PC-9 (cell line): Measurements from ENCODE around the gene SCRN2.

Source experiments
- EZH2 ChIP-seq: fragments of 200-600 bp; sonication (generic); IDR thresholded peaks from 2 replicates; pipeline ENCODE4 v1.8.0; 2017; ENCODE audit warnings: antibody characterized with exemption, low read depth
- TF ChIP-seq, protein P1 (sequence below): fragments of 200-600 bp; sonication (generic); conservative IDR thresholded peaks from 2 replicates; pipeline ENCODE4 v1.6.1; 2017; ENCODE audit warnings: mixed run types, antibody characterized with exemption, mild to moderate bottlenecking, moderate library complexity

- TF ChIP-seq, protein P1, sequence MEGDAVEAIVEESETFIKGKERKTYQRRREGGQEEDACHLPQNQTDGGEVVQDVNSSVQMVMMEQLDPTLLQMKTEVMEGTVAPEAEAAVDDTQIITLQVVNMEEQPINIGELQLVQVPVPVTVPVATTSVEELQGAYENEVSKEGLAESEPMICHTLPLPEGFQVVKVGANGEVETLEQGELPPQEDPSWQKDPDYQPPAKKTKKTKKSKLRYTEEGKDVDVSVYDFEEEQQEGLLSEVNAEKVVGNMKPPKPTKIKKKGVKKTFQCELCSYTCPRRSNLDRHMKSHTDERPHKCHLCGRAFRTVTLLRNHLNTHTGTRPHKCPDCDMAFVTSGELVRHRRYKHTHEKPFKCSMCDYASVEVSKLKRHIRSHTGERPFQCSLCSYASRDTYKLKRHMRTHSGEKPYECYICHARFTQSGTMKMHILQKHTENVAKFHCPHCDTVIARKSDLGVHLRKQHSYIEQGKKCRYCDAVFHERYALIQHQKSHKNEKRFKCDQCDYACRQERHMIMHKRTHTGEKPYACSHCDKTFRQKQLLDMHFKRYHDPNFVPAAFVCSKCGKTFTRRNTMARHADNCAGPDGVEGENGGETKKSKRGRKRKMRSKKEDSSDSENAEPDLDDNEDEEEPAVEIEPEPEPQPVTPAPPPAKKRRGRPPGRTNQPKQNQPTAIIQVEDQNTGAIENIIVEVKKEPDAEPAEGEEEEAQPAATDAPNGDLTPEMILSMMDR: no peak
- TF ChIP-seq EZH2: no peak
These were observed 48.6 kb downstream of the SCRN2 start for GRCh38 chr17:47792457-47792856.
